NCI-H2227 treated with DMSO at 0.1 percent for 48 hours (cell line): ENCODE results near the gene SPTA1.

Experiments used
- DNase-seq: peaks from one replicate; lab custom pipeline; 2025; lab: John Stamatoyannopoulos, UW

The SPTA1 gene

DNA sequence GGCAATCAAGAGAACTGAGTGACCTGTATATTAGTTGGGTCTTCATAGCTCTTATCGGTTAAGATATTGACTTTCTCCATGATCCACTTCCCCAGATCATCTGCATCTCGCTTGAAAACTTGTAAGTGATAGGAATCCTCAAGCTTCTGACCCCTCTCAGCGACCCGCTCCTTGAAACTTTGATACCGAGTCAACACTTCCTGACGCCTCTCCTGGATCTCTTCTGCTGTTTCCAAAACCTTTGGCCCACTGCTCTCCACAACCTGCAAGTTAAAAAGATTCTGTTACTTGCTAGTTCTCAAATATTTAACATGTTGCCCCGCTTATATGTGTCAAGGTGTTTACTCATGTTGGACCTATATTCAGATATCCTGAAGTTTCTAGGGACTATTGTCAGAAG, 1.4 kb downstream of the SPTA1 start:
- DNase-seq, result no peak

DNA sequence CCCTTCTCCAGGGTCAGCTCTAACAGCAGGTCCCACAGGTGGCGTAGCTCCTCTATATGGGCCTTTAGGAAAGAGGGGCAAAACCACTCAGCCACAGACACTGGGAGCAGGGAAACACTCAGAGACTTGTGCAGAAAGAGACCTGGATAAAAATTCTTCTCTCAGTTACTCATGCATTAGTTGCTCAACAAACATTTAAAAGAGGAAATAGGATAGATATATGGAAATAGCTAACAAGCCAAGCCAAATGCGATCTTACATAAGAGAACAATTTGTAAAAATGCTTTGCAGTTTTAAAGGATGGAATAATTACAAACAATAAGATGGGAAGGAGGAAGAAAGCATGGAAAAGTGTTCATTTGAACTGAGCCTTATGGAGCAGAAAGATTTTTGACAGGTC, 4.9 kb downstream of the SPTA1 start:
- no peak for DNase-seq

DNA sequence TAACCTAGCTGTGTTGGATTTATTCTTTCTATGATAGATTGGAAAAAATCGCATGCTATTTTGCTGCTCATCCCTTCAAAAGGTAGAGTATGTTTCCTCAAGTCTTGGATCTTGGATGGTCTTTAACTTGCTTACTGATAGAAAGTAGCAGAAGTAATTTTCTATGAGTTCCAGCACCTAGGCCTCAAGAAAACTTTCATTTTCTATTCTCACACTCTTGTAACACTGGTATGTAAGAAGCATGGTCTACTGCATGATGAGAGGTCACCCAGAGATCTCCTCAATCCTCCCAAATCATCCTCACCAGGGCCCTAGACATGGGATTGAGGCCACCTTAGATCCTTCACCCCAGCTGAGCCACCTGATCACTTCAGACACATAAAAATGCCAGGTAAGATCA, 7.2 kb downstream of the SPTA1 start:
- no peak for DNase-seq

DNA sequence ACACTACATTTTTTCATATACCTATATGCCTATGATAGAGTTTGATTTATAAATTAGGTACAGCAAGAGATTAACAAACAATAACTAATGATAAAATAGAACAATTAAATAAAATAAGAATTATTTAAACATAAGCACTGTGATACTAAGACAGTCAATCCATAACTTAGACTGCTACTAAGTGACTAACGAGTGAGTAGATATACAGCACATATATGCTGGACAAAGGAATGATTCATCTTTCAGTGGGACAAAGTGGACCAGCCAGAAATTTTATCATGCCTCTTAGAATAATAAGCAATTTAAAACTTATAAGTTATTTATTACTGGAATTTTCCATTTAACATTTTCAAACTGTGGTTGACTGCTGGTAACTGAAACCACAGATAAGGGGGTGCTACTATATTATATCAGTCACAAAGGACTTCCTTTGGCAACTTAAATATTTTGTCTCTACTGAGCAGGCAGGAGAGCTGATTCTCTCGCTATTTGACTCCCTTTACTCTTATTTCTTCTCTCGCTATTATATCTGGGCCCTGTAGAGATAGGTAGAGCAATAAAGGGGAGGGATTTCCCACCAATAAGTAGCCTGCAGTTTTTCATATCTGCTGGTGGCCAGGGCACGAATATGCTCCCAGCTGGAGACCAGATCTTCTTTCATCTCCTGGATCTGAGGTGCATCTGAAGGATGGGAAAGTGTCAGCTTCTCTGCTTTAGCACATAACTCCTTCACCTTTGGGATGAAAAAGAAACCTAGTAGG, 10.8 kb downstream of the SPTA1 start:
- DNase-seq, result no peak

DNA sequence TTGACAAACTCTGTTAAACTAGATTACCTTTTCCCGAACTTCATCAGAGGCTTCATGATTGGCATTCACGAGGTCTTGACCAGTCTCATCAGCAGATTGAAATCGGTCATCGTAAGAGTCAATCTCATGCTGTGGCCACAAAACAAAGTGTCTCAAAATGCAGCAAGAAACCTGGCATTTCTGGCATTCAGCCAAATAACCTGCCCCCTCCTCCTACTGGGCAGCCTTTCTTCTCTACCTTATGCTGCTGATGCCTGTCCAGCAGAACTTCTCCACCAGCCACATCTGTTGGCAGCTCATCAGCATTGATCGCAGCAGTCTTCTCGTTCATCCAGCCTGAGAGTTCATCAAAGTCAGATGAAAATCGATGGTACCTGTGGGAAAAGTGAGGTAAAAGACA, 12.2 kb downstream of the SPTA1 start:
- no peak for DNase-seq

DNA sequence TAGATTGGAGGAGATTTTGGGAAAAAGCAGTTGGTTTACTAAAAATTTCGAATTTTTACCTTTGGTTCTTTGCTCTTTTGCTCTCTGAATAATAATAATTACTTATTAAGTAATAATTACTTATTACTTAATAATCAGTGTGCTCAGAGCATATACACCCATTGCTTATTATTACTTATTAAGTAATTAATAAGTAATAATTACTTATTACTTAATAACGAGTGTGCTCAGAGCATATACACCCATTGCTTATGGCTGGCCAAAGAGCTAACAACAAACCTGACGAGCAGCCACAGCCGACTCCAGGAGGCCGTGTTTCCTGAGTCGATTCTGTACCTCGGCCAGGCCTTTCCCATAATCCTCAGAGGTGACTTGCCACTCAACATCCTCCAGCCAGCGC, 20.5 kb downstream of the SPTA1 start:
- no peak for DNase-seq

DNA sequence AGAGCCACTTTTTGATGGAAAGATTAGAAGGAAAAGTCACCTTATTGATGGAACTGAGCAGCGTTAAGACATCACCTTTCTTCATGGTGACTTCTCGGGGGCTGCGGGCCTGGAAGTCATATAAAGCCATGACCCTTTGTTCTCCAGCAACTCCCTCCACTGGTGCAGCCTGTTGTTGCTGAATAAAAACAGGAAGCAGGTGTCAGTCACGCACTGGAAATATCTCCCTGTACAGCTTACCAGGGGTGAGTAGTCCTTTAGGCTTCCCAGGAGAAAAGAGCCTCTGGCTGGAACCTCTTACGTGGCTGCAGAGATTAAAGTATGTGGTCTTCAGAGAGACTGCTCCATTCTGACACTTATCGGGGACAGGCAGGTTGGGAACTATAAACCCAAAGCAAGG, 31.9 kb downstream of the SPTA1 start:
- DNase-seq, result no peak

DNA sequence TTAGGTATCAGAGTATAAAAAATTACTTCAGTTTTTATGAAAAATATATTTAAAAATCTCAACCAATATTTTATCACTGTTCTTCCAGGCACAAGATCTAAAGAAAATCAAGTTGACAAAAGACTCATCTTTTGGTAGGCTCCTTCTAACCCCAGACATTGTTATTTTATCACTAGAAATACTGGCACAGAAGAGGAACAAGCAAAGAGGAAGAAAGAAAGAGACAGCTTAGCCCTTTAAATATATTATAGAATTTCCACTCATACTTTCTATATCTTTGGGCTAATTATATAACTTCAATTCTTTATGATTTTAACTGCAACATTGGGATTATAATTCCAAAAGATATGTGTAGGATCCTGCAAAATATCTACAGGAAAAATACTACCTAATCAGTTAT, 32.4 kb downstream of the SPTA1 start:
- no peak for DNase-seq

DNA sequence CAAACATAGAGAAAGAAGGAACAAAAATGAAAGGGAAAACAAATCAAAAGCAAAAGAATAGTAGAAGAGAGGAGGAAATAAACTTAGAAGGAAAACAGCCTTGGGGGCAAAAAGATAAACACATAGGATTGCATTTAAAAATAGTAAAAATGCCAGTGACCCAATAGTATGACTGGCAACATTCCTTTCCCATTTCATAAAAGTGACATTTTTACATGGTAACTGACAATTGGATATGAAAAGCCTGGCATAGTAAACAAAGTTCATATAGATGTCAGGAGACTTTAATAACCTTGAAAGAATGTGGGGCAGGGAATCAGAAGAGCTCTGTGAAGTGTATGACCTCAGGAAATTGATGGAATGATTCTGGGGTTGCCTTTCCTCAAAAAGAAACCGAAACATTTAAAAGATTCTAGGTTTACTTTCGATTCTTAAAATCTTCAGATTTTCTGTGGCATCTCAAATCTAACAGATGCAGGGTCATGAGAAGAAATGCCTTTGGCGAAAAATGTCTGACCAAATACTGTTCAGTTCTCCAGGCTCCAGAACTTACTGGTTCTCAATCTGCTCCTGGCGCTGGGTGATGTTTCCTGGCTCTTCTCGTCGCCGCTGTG, 33.7 kb downstream of the SPTA1 start:
- DNase-seq, result no peak

DNA sequence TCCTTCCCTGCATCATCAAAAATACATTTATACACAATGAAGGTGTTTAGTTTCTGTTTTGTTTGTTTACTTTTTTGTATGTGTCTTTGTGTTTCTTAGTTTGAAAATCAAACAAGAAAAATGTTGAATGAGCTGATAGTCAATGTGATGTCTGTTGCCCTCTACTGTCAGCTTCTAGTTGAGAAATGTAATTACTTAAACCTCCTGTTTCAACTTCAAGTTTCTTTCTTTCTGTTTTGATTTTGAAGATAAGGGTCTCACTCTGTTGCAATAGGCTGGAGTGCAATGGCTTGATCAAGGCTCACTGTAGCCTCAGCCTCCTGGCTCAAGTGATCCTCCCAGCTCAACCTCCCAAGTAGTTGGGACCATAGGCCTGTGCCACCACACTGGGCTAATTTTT, 37.5 kb downstream of the SPTA1 start:
- no peak for DNase-seq

DNA sequence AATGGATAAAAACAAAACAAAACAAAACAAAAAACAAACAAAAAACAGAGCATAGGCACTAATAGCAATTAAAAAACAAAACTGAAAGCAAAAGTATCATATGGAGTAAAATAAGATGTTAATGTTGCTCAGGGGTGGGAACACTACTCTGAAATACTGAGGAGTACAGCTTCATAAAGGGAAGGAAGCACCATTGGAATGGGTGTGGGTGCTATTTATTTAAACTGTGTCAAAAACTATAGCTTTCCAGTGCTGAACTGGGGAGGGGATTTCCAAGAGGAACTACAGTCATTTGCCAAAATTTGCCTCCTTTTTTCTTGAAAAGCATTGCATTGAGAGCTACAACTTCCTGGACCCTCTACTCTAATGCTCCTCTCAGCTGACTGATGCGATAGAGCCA, 40.0 kb downstream of the SPTA1 start:
- no peak for DNase-seq

DNA sequence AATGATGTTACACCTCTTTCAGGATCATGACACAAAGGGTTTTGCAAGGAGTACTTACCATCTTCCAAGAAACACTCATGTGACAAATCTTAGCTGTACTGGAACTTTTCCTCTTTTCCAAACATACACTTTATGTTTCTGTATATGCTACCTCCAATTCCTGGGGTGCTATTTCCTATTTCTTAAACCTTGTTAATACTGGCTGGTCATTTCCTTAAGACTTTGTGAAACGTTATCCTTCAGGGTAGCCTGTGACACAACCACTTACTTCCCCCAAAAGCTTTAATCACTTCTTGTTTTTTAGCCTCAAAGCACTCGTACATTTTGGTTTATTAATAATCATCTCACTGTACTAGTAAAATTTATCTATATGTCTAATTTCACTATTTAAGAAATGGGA, 42.1 kb downstream of the SPTA1 start:
- no peak for DNase-seq

DNA sequence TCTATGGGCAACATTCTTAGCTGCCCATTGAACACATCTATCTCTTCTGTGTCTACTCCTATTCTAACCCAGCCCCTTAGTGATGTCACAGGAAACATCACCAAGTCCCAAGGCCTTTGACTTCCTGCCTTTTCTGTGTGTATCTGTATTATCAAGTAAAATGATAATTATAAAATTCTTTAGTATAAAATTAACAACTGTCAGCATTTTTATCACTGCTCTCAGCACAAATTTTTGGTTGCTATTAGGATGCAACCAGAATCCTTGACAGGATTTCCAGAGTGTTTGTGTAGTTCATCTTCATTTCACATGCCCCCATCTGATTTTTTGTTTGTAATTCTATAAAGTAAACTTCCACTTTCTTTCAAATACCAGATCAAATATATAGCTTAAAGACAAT, 47.6 kb downstream of the SPTA1 start:
- no peak for DNase-seq

DNA sequence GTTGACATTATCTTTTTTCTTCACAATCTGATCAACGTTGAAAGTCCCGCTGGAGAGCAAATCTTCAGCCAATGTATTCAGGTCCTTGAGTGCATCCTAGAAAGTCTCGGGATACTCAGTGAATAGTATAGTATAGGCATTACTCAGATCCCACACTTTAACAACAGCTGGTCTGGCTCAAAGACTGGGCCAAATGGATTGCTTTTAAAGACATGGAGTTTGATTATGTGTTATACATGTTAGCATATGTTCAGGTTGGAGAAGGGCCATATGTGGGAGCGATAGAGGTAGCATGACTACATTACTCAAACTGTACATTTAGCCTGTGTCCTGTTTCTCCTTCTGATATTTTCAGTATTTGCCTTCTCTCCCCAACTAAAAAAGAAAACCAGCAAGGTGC, 48.4 kb downstream of the SPTA1 start:
- no peak for DNase-seq

DNA sequence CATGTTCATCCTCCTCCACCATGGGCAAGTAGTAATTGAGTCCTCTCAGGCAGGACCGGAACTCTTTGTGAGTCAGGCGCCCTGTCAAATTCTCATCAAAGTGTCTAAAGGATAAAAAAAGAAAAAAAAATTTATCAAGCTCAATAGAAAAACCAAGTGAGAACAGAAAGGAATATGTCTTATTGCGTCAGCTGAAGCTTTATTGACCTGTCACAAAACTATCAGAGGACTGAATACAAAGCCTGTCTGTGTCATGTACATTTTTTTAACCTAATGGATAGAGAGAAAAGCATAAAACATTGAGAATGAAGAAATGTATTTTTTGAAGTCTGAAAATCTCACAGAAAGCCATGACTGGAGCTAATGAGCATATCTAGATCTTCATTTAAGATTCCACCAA, 72.8 kb downstream of the SPTA1 start:
- no peak for DNase-seq

DNA sequence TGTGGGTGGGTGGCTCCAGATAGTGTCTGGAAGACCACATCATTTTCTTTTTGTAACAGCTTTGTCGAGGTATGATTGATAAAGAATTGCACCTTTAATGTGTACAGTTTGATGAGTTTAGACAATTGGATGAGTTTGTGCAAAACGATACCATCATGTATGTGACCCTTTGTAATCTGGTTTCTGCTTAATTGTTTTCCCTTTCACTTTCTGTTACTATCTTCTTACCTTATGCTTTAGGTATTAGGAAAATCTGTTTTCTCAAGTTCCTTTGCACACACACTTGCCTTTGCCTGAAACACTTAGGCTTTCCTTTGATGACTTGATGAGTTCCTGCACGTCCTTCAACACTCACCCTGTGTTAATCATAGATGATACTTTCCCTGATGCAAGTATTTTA, 74.6 kb downstream of the SPTA1 start:
- DNase-seq, result no peak

DNA sequence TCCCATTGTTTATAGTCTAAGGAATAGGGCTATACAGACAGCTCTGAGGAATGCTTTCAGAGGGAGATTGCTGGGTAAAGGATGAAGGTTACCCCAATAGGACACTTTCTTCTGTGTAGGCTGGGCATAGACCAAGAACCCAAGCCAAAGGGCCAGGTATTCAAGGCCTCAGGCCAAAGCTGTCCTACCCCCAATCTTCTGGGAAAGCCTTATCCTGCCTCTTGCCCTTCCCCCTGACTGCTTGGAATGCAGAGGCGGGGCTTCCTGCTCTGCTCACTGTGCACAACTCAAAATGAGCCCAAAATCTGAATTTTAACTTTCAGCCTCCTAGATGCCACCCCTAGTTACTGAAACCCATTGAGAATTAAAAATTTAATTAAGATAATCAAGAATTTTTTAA, 79.2 kb downstream of the SPTA1 start:
- DNase-seq, result no peak

DNA sequence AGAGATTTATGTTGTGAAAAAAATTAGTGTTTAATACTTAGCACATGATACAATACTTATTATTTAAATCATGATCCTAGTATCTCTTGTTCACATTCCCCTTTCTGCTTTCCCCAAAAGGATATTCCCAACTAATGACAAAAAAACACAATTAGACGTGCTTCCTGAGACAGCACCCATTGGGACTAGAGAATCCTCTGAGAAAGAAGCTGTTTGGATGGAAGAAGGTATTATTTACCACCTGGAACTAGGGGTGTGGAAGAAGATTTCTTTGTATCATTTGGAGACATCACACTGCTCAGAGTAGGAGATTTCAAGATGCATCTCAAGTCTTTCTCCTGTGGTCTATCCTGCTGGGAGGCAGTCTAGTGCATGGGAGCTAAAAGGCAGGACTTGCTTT, 81.5 kb downstream of the SPTA1 start, which contains the start of gene OR10Z1:
Gene OR10Z1, plus strand, starts transcription at position 301 of the 400 bp plus-strand sequence. CDS start 1,171 bp downstream, outside the sequence.
- DNase-seq, result no peak

DNA sequence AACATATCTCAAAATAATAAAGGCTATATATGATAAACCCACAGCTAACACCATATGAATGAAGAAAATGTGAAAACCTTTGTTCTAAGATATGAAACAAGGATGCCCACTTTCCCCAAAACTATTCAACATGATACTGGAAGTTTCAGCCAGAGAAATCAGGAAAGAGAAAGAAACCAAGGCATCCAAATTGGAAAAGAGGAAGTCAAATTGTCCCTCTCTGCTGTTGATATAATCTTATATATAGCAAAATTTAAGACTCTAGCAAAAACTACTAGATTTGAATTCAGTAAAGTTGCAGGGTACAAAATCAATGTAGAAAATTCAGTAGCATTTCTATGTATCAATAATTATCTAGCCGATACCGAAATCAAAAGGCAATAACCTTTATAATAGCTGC, 85.8 kb downstream of the SPTA1 start:
- DNase-seq, result no peak

DNA sequence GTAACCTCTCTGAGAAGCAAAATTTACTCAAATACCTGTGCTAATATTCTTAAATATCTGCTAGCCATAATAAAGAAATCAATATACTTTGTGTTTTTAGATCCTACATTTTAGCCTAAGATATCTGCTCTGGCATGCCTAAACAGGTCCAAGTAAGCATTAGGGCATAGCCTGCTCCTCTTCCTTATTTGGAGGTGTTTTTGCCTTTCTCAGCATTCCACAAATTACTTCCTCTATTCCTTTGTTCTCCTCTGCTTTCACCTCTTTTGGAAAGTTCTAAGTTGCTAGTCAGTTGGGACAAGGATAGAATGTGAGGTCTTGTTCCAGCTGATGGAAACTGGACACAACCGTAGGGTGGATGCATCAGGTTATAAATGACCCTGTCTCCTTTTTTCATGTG, 99.6 kb downstream of the SPTA1 start:
- DNase-seq, result no peak

DNA sequence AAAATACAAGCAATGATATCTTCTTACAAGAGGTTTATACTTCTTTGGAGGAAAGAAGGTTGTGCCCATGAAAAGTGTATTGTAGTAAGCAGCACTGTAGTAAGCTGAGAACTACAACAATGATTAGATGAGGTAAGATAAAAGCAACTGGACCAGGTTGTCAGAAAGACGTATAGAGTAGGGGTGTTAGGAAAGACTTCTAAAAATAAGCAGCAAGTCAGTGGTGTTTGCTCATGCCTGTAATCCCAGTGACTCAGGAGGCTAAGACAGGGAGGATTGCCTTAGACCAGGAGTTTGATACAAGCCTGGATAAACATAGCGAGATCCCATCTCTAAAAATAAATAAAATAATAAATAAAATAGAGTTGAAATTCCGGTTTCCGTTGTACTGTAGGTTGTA, 102.6 kb downstream of the SPTA1 start:
- no peak for DNase-seq

DNA sequence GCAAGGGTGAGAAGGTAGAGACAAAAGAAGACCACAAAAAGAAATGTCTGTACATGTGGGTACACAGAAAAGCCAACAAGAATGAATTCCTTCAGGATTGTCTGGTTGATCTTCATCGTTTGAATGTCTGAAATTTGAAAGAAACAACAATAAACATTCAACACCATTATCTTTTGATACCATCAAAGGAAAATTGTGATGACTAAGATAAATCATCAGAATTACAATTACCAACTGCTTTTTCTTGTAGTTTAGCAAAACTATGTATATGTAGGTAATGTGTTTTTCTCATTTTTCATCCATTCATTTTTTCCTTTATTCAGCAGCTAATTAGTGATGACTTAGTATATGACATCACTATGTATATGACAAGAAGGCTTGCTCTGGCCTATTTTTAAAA, 106.8 kb downstream of the SPTA1 start, which contains the start of gene OR10X1:
Gene OR10X1, minus strand, starts transcription at position 167 of the 400 bp plus-strand sequence. Its CDS starts 0 bp downstream, at position 167.
- no peak for DNase-seq

DNA sequence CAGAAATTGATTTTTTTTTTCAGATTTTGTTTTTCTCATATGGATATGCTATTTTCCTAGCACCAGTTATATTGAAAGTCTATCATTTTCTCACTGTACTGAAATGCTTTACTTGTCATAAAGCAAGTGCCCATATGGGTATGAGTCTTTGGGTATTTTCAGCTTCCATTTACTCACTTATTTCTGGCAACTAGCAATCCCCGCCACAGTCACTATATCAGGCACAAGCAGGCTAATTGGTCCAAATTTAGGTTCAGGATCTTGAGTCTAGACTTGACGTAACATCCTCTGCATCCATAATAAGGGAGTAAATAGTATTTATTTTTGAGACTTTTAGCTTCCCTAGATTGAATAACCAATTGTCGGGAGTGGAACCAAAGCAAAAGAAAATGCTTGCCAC, 109.0 kb downstream of the SPTA1 start:
- no peak for DNase-seq

DNA sequence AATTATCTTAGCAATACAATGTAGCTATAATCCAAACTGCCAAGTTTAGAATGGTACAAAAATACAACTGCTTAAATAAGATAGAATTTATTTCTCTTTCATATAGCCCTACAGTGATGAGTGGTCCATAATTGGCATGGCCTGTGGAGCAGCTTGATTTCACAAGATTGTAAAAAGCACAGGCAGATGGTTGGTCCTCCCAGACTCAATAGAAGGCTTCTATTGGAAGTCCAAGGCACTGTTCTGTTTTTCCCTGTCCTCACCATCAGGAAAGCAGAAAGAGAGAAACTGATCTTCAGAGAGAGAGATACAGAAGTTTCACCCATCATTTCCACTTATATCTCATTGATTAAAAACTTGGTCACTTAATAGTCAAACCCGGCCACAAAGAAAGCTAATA, 114.3 kb downstream of the SPTA1 start:
- DNase-seq, result no peak
